Thoracic aorta (tissue), 2 donors: ENCODE results near the gene AOX1. TPM values are rescaled to one million over a fixed set of nuclear protein-coding genes. Genes with fewer than 3 reads are reported as not detected.

Experiments used
- ATAC-seq: fragments of 150-250 bp; one replicate; pipeline ENCODE4 v1.8.0; 2017; ENCODE audit warnings: low read depth; ENCODE audit not compliant: insufficient number of reproducible peaks, low FRiP score
- DNase-seq: peaks from one replicate; pipeline ENCODE4 v3.0.0-alpha.2; 2020; ENCODE audit warnings: low spot score
- H3K27ac ChIP-seq, 2 donors: fragments of 200-600 bp; sonication (generic); 1 replicate in 1 of 2; 2 replicates in 1 of 2; pipeline ENCODE4 v1.5.1; 2016; ENCODE audit warnings: mild to moderate bottlenecking in 2 of 2, moderate library complexity in 2 of 2
- H3K27me3 ChIP-seq: fragments of 200-600 bp; sonication (generic); replicated peaks from 2 replicates; pipeline ENCODE4 v1.6.0; 2016; ENCODE audit warnings: mild to moderate bottlenecking; ENCODE audit not compliant: insufficient read depth
- H3K36me3 ChIP-seq: fragments of 200-600 bp; sonication (generic); one replicate; pipeline ENCODE4 v1.5.1; 2016
- H3K4me1 ChIP-seq, 2 donors: fragments of 200-600 bp; sonication (generic); 1 replicate in 1 of 2; 2 replicates in 1 of 2; pipeline versions ENCODE4 v1.5.1 to v1.6.0; 2016; ENCODE audit warnings: low read depth in 2 of 2, mild to moderate bottlenecking in 1 of 2; ENCODE audit not compliant: control insufficient read depth in 1 of 2
- H3K4me3 ChIP-seq: fragments of 200-600 bp; sonication (generic); 2 replicates; pipeline ENCODE4 v1.5.1; 2016; ENCODE audit warnings: mild to moderate bottlenecking
- H3K9me3 ChIP-seq: fragments of 200-600 bp; sonication (generic); 2 replicates; pipeline ENCODE4 v1.5.1; 2016
- CTCF ChIP-seq: fragments of 200-600 bp; sonication (generic); IDR thresholded peaks from one replicate; pipeline ENCODE4 v1.5.1; 2019; ENCODE audit warnings: antibody characterized with exemption
- total RNA-seq, 2 donors: library from RNA; depleted of rRNA; stranded (reverse); fragments of >200 nt; gene quantifications; one replicate each; pipeline versions ENCODE4 v1.1.0 to v1.2.3, GENCODE V29; 2016

AOX1 gene
- total RNA-seq, 2 donors from 2014 or later: 56.1 to 69.9 TPM

- Histone ChIP-seq H3K4me1 (no peaks in the 10 kb centered on the region), H3K36me3 (no peaks in the 10 kb centered on the region), H3K4me3 (no peak overlapping the region), H3K9me3 (no peaks in the 10 kb centered on the region), H3K27ac (no peak overlapping the region), H3K27me3 (no peaks in the 10 kb centered on the region)
- no peak for TF ChIP-seq CTCF
- ATAC-seq (no peak), DNase-seq (no peak)
Observed at GRCh38 chr2:200716386-200716785, 130.6 kb downstream of the AOX1 start.

Other genes with a start within 250 kb of the AOX1 start
- gene KCTD18, start 75.9 kb upstream of the AOX1 start, total RNA-seq: 10 to 100 TPM; 14.8 to 31.7 TPM
- gene SGO2, start 59.8 kb upstream of the AOX1 start, total RNA-seq: 1 to 10 TPM in 1 of 2 donors, under 1 TPM in 1; 0.54 to 2.6 TPM
- gene BZW1, start 225.9 kb downstream of the AOX1 start, total RNA-seq: 100 to 1,000 TPM; 201 to 252 TPM